Ishikawa (cell line): ENCODE results near the gene AGFG1.

Source experiments
- CEBPB ChIP-seq: IDR thresholded peaks from 2 replicates; pipeline ENCODE4 v1.6.1; 2012
- EP300 ChIP-seq: IDR thresholded peaks from 2 replicates; pipeline ENCODE4 v1.6.1; 2012; ENCODE audit warnings: borderline replicate concordance
- FOXM1 ChIP-seq: IDR thresholded peaks from 2 replicates; pipeline ENCODE4 v1.6.1; 2012; ENCODE audit warnings: low read depth, borderline replicate concordance
- TCF12 ChIP-seq: IDR thresholded peaks from 2 replicates; pipeline ENCODE4 v1.6.1; 2012; ENCODE audit warnings: low read depth
- TEAD4 ChIP-seq: IDR thresholded peaks from 2 replicates; pipeline ENCODE4 v1.6.1; 2012
- ZBTB7A ChIP-seq: IDR thresholded peaks from 2 replicates; pipeline ENCODE4 v1.6.1; 2012; ENCODE audit warnings: low read depth
- TF ChIP-seq, protein P1 (sequence below): IDR thresholded peaks from 2 replicates; pipeline ENCODE4 v1.6.1; 2012; ENCODE audit warnings: low read depth, mild to moderate bottlenecking
- TF ChIP-seq, protein P2 (sequence below): IDR thresholded peaks from 2 replicates; pipeline ENCODE4 v1.6.1; 2012

DNA sequence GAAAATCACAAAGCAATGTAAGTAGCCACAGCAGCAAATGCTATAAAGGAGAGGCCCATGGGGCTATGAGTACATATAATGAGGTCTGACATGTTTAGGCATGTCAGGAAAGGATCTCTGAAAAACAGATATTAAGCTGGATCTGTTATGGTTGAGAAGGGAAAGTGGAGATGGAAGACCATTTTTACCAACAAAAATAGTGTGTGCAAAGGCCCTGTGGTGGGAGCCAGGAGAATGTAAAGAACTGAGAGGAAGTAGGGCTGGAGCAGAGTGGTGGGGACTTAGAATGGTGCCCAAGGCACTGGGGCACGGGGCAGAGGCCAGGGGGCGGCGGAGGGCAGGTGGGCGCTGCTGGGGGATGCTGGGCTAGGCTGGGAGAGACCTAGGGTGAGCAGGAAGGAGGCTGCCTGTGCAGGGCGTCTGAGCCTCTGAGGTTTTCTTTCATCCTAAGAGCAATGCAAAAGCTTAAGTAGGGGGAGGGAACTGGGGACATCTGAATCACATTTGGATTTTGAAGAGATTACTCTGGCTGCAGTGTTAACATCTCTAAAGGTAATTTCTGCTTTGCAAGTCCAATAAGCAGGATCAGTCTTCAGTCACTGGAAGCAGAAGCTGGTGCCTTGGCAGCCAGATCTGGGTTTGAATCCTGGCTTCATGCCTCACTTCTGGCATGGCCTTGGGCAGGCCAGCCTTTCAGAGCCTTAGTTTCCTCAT is 4.9 kb upstream of the AGFG1 start:
- TF ChIP-seq FOXM1 (no peak), TEAD4 (no peak), TCF12 (no peak), CEBPB (no peak), ZBTB7A (no peak), EP300 (no peak)
- TF ChIP-seq, protein P1, sequence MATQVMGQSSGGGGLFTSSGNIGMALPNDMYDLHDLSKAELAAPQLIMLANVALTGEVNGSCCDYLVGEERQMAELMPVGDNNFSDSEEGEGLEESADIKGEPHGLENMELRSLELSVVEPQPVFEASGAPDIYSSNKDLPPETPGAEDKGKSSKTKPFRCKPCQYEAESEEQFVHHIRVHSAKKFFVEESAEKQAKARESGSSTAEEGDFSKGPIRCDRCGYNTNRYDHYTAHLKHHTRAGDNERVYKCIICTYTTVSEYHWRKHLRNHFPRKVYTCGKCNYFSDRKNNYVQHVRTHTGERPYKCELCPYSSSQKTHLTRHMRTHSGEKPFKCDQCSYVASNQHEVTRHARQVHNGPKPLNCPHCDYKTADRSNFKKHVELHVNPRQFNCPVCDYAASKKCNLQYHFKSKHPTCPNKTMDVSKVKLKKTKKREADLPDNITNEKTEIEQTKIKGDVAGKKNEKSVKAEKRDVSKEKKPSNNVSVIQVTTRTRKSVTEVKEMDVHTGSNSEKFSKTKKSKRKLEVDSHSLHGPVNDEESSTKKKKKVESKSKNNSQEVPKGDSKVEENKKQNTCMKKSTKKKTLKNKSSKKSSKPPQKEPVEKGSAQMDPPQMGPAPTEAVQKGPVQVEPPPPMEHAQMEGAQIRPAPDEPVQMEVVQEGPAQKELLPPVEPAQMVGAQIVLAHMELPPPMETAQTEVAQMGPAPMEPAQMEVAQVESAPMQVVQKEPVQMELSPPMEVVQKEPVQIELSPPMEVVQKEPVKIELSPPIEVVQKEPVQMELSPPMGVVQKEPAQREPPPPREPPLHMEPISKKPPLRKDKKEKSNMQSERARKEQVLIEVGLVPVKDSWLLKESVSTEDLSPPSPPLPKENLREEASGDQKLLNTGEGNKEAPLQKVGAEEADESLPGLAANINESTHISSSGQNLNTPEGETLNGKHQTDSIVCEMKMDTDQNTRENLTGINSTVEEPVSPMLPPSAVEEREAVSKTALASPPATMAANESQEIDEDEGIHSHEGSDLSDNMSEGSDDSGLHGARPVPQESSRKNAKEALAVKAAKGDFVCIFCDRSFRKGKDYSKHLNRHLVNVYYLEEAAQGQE, result no peak
- TF ChIP-seq, protein P2, sequence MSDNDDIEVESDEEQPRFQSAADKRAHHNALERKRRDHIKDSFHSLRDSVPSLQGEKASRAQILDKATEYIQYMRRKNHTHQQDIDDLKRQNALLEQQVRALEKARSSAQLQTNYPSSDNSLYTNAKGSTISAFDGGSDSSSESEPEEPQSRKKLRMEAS, result no peak
